OCI-LY7 (cell line): ENCODE data around the gene POLR1F.
A peak's percentile ranks its signal among the peaks of the same experiment; 100 is the strongest.

Experiments used
- CTCF ChIP-seq: fragments of 200-600 bp; sonication (generic); conservative IDR thresholded peaks from 2 replicates; pipeline ENCODE4 v1.5.1; 2014; ENCODE audit warnings: mild to moderate bottlenecking, antibody characterized with exemption, low read length, moderate library complexity, mixed read lengths
- EZH2phosphoT487 ChIP-seq: fragments of 200-600 bp; sonication (generic); IDR thresholded peaks from 2 replicates; pipeline ENCODE4 v1.6.1; 2018; ENCODE audit warnings: low read depth, borderline replicate concordance, mild to moderate bottlenecking, mixed run types, antibody characterized with exemption, low read length, moderate library complexity, mixed read lengths

GRCh38 chr7:19754521-19755116, 45.8 kb upstream of the POLR1F start:
- no peak for TF ChIP-seq EZH2phosphoT487
- TF ChIP-seq CTCF, result peak; percentile 94
